SK-N-MC (cell line): ENCODE results near the gene NFE2L1.
"Not testable (repeated sequence)": the region's sequence is repeated elsewhere in the genome, so short reads cannot be mapped to it uniquely, and the experiment has no call there.

Source experiments
- DNase-seq: peaks from one replicate; pipeline ENCODE4 v3.0.0-alpha.2; 2011; ENCODE audit warnings: low read depth, low spot score
- H3K27ac ChIP-seq: fragments of 200-600 bp; sonication (generic); 2 replicates; pipeline ENCODE4 v1.5.1; 2016; ENCODE audit warnings: mixed run types
- H3K36me3 ChIP-seq: fragments of 200-600 bp; sonication (generic); 2 replicates; pipeline ENCODE4 v1.6.1; 2017; ENCODE audit warnings: antibody characterized with exemption, low read length, mixed read lengths; ENCODE audit not compliant: insufficient read depth
- H3K4me3 ChIP-seq: fragments of 200-600 bp; sonication (generic); 2 replicates; pipeline ENCODE4 v1.5.1; 2016
- H3K9ac ChIP-seq: fragments of 200-600 bp; sonication (generic); 2 replicates; pipeline ENCODE4 v1.8.0; 2017; ENCODE audit warnings: mixed run types, mixed read lengths; ENCODE audit not compliant: insufficient read length
- H3K9me3 ChIP-seq: fragments of 200-600 bp; sonication (generic); 2 replicates; pipeline ENCODE4 v1.6.1; 2017; ENCODE audit warnings: low read depth, mild to moderate bottlenecking, antibody characterized with exemption, low read length, moderate library complexity, mixed read lengths
- EZH2 ChIP-seq: fragments of 200-600 bp; sonication (generic); IDR thresholded peaks from one replicate; pipeline ENCODE4 v1.6.1; 2017; ENCODE audit warnings: antibody characterized with exemption
- FOXP2 ChIP-seq: optimal IDR thresholded peaks from 2 replicates; pipeline ENCODE3; 2011; ENCODE audit warnings: mild to moderate bottlenecking, moderate library complexity; ENCODE audit not compliant: insufficient read depth; ENCODE audit errors: extremely low read length, control extremely low read depth
- POLR2AphosphoS5 ChIP-seq: IDR thresholded peaks from 2 replicates; pipeline ENCODE4 v1.6.1; 2012; ENCODE audit warnings: mild to moderate bottlenecking, low read depth, low read length, borderline replicate concordance

Gene NFE2L1

GRCh38 chr17:48067245-48067644 lies 19.1 kb downstream of the NFE2L1 start:
- Histone ChIP-seq H3K9me3 (no peaks in the 10 kb centered on the region), H3K4me3 (no peak overlapping the region), H3K9ac (no peak overlapping the region), H3K36me3 (peaks cover 85% of the 10 kb centered on the region), H3K27ac (no peak overlapping the region; the same call in 1 of the 2 replicates)
- DNase-seq, result no peak
- no peak for TF ChIP-seq FOXP2
- TF ChIP-seq POLR2AphosphoS5, result no peak
- no peak for TF ChIP-seq EZH2

- H3K4me3 ChIP-seq, H3K9me3 ChIP-seq, H3K9ac ChIP-seq, DNase-seq, H3K27ac ChIP-seq: not testable (repeated sequence)
- H3K36me3 ChIP-seq, result peaks cover 85% of the 10 kb centered on the region
Observed at GRCh38 chr17:48067808-48068207, 19.6 kb downstream of the NFE2L1 start.

- TF ChIP-seq POLR2AphosphoS5 (no peak), EZH2 (no peak), FOXP2 (no peak)
- H3K27ac ChIP-seq, result peak overlapping the region; percentile 14; the same call in 1 of the 2 replicates
- H3K9me3 ChIP-seq, result no peaks in the 10 kb centered on the region
- no peak overlapping the region for H3K9ac ChIP-seq
- DNase-seq, result no peak
- peaks cover 86% of the 10 kb centered on the region for H3K36me3 ChIP-seq
- H3K4me3 ChIP-seq, result no peak overlapping the region
Observed at GRCh38 chr17:48068491-48068961, 20.4 kb downstream of the NFE2L1 start.

DNA sequence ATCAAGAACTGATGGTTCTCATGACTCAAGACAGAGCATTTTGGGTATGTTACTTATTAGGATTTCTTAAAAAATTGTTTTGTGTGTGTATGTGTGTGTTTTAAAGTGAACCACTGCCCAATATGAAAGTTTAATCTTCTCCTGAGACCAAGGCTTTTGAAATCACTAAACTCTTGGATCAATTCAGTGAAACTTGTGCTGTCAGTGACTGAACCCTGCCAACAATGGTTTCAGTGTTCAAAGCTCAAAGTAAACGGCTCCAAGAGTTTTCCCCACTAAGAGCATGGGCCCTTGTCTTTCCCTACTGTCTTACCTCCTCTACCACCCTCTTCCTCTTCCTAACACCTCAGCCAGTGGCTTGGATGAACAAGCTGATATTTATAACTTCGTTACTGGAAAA lies 22.0 kb downstream of the NFE2L1 start:
- Histone ChIP-seq H3K27ac (peak overlapping the region; percentile 54; the same call in 1 of the 2 replicates), H3K9ac (no peak overlapping the region), H3K4me3 (no peak overlapping the region), H3K36me3 (peaks cover 89% of the 10 kb centered on the region), H3K9me3 (no peaks in the 10 kb centered on the region)
- DNase-seq, result no peak
- TF ChIP-seq FOXP2 (no peak), POLR2AphosphoS5 (no peak), EZH2 (no peak)

DNA sequence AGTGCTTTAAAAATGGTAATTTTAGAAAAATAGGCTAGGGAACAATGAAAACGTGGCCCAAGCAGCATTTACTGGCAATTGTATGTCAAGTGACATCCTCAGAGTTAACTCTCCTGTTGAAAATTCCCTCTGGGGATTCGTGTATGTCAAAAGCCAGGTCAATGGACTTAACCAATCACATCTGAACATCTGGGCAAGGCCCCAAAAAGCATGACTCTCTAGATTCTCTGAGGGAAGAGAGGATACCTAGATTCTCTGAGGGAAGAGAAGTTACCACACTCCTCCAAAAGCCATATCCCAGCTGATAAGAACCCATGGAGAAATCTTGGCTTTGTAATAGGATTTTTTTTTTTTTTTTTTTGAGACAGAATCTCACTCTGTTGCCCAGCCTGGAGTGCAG lies 23.5 kb downstream of the NFE2L1 start:
- Histone ChIP-seq H3K9me3 (no peaks in the 10 kb centered on the region), H3K4me3 (no peak overlapping the region), H3K36me3 (peaks cover 91% of the 10 kb centered on the region)

DNA sequence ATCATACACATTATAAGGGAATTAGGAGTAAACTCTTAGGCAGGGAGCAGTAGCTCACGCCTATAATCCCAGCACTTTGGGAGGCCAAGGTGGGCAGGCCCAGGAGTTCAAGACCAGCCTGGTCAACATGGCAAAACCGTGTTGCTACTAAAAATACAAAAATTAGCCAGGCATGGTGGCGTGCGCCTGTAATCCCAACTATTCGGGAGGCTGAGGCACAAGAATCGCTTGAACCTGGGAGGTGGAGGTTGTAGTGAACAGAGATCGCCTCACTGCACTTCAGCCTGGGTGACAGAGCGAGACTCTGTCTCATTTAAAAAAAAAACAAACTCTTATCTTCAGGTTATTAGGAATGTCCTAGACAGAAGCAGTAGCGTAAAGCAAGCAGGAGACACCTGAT lies 24.7 kb downstream of the NFE2L1 start:
- DNase-seq, H3K9me3 ChIP-seq, H3K4me3 ChIP-seq, H3K9ac ChIP-seq, H3K27ac ChIP-seq: not testable (repeated sequence)
- peaks cover 88% of the 10 kb centered on the region for H3K36me3 ChIP-seq

More for the DNA sequence above, 23.5 kb downstream of the NFE2L1 start:
- no peak for DNase-seq
- TF ChIP-seq POLR2AphosphoS5, result no peak
- TF ChIP-seq FOXP2, result no peak
- TF ChIP-seq EZH2, result no peak
- Histone ChIP-seq H3K27ac (no peak overlapping the region), H3K9ac (no peak overlapping the region)

- not testable (repeated sequence) for H3K9ac ChIP-seq, DNase-seq, H3K27ac ChIP-seq, H3K4me3 ChIP-seq, H3K9me3 ChIP-seq
- H3K36me3 ChIP-seq, result peaks cover 80% of the 10 kb centered on the region
Observed at GRCh38 chr17:48073566-48074094, 25.5 kb downstream of the NFE2L1 start.

DNA sequence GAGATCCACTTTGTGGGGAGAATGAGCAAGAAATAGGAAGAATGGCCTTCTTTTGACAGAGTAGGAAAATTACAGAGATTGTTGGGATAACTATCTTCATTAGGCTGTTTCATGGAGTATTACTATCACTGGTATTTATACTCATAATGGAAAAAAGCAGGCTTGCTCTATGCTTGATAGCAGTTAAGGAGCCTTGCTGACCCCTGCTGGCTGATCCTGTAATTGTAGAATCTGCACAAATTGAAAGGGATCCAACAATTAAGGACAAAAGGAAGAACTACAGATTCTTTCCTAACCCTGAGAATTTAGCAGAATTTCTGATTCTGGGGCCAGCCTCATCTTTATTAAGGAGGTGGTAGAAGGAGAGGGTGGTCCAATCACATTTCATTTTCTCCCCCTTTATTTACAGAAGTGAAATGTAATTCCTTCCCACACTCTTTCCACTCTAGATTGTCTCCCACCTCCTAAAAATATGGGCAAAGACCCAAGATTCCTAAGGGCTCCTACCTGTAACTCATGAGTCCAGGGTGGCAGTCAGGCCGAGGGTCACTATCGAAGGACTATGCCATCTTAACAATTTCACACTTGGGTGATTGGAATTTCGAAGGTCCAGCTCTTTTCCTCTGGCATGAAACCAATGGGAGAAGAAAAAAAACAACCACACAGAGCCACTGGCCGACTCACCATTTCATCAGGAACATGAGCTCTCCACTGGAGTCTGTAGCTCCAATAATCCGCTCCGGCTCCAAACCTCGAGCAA lies 26.3 kb downstream of the NFE2L1 start:
- Histone ChIP-seq H3K4me3 (no peak overlapping the region), H3K9ac (no peak overlapping the region), H3K36me3 (peaks cover 75% of the 10 kb centered on the region), H3K9me3 (no peaks in the 10 kb centered on the region), H3K27ac (peak overlapping the region; percentile 29; the same call in 1 of the 2 replicates)
- TF ChIP-seq POLR2AphosphoS5 (no peak), EZH2 (no peak), FOXP2 (no peak)
- DNase-seq, result peak; percentile 39

GRCh38 chr17:48077152-48077551 lies 29.0 kb downstream of the NFE2L1 start:
- H3K9ac ChIP-seq, DNase-seq, H3K4me3 ChIP-seq, H3K27ac ChIP-seq, H3K9me3 ChIP-seq: not testable (repeated sequence)
- H3K36me3 ChIP-seq, result peaks cover 50% of the 10 kb centered on the region
